Gastrocnemius medialis (tissue), 4 donors: Measurements from ENCODE around the gene CACNG5. TPM values are rescaled to one million over a fixed set of nuclear protein-coding genes. Genes with fewer than 3 reads are reported as not detected.

Experiments used
- ATAC-seq, 2 donors: fragments of 150-250 bp; one replicate each; pipeline ENCODE4 v1.9.1; 2016
- DNase-seq, 2 donors: peaks; one replicate each; pipeline ENCODE4 v3.0.0-alpha.2; 2019
- H3K27ac ChIP-seq, 4 donors: fragments of 200-600 bp; sonication (generic); 1 replicate in 1 of 4; 2 replicates in 3 of 4; pipeline ENCODE4 v1.5.1; 2016 to 2018; ENCODE audit warnings: mild to moderate bottlenecking in 2 of 4, moderate library complexity in 1 of 4
- H3K27me3 ChIP-seq, 3 donors: fragments of 200-600 bp; sonication (generic) in 2 of 3; 1 replicate in 1 of 3; 2 replicates in 2 of 3; pipeline versions ENCODE4 v1.5.1 to v1.6.0; 2016 to 2019; ENCODE audit warnings: mild to moderate bottlenecking in 1 of 3, moderate library complexity in 1 of 3
- H3K36me3 ChIP-seq, 2 donors: fragments of 200-600 bp; sonication (generic) in 1 of 2; one replicate each; pipeline ENCODE4 v1.5.1; 2017 to 2018
- H3K4me1 ChIP-seq, 2 donors: fragments of 200-600 bp; sonication (generic) in 1 of 2; one replicate each; pipeline ENCODE4 v1.5.1; 2016 to 2017; ENCODE audit warnings: mild to moderate bottlenecking in 2 of 2
- H3K4me3 ChIP-seq, 4 donors: fragments of 200-600 bp; sonication (generic) in 3 of 4; 1 replicate in 1 of 4; 2 replicates in 3 of 4; pipeline ENCODE4 v1.5.1; 2016 to 2019; ENCODE audit warnings: mild to moderate bottlenecking in 2 of 4
- H3K9me3 ChIP-seq, 3 donors: fragments of 200-600 bp; sonication (generic) in 2 of 3; 1 replicate in 1 of 3; 2 replicates in 2 of 3; pipeline ENCODE4 v1.5.1; 2016 to 2019
- CTCF ChIP-seq, 5 experiments: fragments of 450-650 bp in 3 of 5; fragments of 200-600 bp in 2 of 5; sonication (generic) in 2 of 5; IDR thresholded peaks in 4 of 5; conservative IDR thresholded peaks in 1 of 5; 1 replicate in 4 of 5; 2 replicates in 1 of 5; pipeline ENCODE4 v1.5.1; 2016 to 2019; ENCODE audit warnings: antibody characterized with exemption in 5 of 5, mild to moderate bottlenecking in 3 of 5, moderate library complexity in 3 of 5
- POLR2A ChIP-seq, 2 donors: fragments of 450-650 bp; IDR thresholded peaks; one replicate each; pipeline ENCODE4 v1.6.1; 2017; ENCODE audit warnings: antibody characterized with exemption in 2 of 2, mild to moderate bottlenecking in 2 of 2, moderate library complexity in 2 of 2
- in situ Hi-C, 4 donors: fragments of 200-750 bp; cut with MboI; loops; one replicate each; pipeline versions ENCODE4 v1.15.0 to v1.8.0; 2017; ENCODE audit warnings: low sequenced_read_pairs in 4 of 4
- intact Hi-C: fragments of 100-400 bp; cut with DNase I; formaldehyde crosslinking; loops from one replicate; pipeline ENCODE4 v1.15.1; 2023; ENCODE audit warnings: low total_unique reads
- total RNA-seq, 4 donors: library from RNA; depleted of rRNA; stranded (reverse); fragments of >200 nt; gene quantifications; one replicate each; pipeline versions ENCODE4 v1.1.0 to v1.2.3, GENCODE V29; 2016

CACNG5 gene
- total RNA-seq, 4 donors from 2014 or later: not detected

GRCh38 chr17:66789961-66790437 lies 44.9 kb upstream of the CACNG5 start:
- Histone ChIP-seq H3K9me3 (no peaks in the 10 kb centered on the region), H3K4me3 (no peak overlapping the region), H3K36me3 (no peaks in the 10 kb centered on the region), H3K27ac (peak overlapping the region in 1 of 4 donors; percentile 54), H3K27me3 (no peaks in the 10 kb centered on the region), H3K4me1 (peaks cover 0 to 3% of the 10 kb centered on the region in 2 donors)
- intact Hi-C loops: no loop called here
- DNase-seq (no peak), ATAC-seq (no peak)
- TF ChIP-seq POLR2A (IDR thresholded peaks at IDR 0.05) (no peak), CTCF (IDR thresholded peaks at IDR 0.05 in 4 of 5, conservative IDR thresholded peaks at IDR 0.05 in 1 of 5) (no peak)
- in situ Hi-C loops: no loop called here

GRCh38 chr17:66790501-66791061 lies 44.3 kb upstream of the CACNG5 start:
- DNase-seq (no peak), ATAC-seq (no peak)
- Histone ChIP-seq H3K36me3 (no peaks in the 10 kb centered on the region), H3K9me3 (no peaks in the 10 kb centered on the region), H3K4me1 (peaks cover 0 to 3% of the 10 kb centered on the region in 2 donors), H3K27me3 (no peaks in the 10 kb centered on the region), H3K27ac (peak overlapping the region in 1 of 4 donors; percentile 54), H3K4me3 (no peak overlapping the region)
- intact Hi-C loops: no loop called here
- in situ Hi-C loops: no loop called here
- TF ChIP-seq POLR2A (IDR thresholded peaks at IDR 0.05) (no peak), CTCF (IDR thresholded peaks at IDR 0.05 in 4 of 5, conservative IDR thresholded peaks at IDR 0.05 in 1 of 5) (no peak)

- H3K9me3 ChIP-seq: no peaks in the 10 kb centered on the region
- ATAC-seq (peak in 1 of 2 donors; percentile 34), DNase-seq (peak in 1 of 2 donors; percentile 24)
- H3K27ac ChIP-seq: peak overlapping the region in 1 of 4 donors; percentile 5
- H3K27me3 ChIP-seq: no peaks in the 10 kb centered on the region
- no peak for TF ChIP-seq POLR2A (IDR thresholded peaks at IDR 0.05)
- no peak for TF ChIP-seq CTCF (IDR thresholded peaks at IDR 0.05 in 4 of 5, conservative IDR thresholded peaks at IDR 0.05 in 1 of 5)
- no peak overlapping the region for H3K4me3 ChIP-seq
- H3K36me3 ChIP-seq: no peaks in the 10 kb centered on the region
- peaks cover 0 to 3% of the 10 kb centered on the region in 2 donors for H3K4me1 ChIP-seq
- intact Hi-C loops (no loop called here), in situ Hi-C loops (no loop called here)
These were observed 43.6 kb upstream of the CACNG5 start for GRCh38 chr17:66791347-66791746.

- Histone ChIP-seq H3K36me3 (no peaks in the 10 kb centered on the region), H3K4me1 (peaks cover 0 to 3% of the 10 kb centered on the region in 2 donors), H3K27me3 (no peaks in the 10 kb centered on the region), H3K9me3 (no peaks in the 10 kb centered on the region), H3K4me3 (no peak overlapping the region), H3K27ac (no peak overlapping the region)
- intact Hi-C loops (no loop called here), in situ Hi-C loops (no loop called here)
- DNase-seq (no peak), ATAC-seq (no peak)
- TF ChIP-seq POLR2A (IDR thresholded peaks at IDR 0.05) (no peak), CTCF (IDR thresholded peaks at IDR 0.05 in 4 of 5, conservative IDR thresholded peaks at IDR 0.05 in 1 of 5) (no peak)
These were observed 41.1 kb upstream of the CACNG5 start for GRCh38 chr17:66793814-66794213.

- in situ Hi-C loops: no loop called here
- no peak for ATAC-seq
These were observed 39.4 kb upstream of the CACNG5 start for GRCh38 chr17:66795486-66795885.

More at GRCh38 chr17:66795486-66795885, 39.4 kb upstream of the CACNG5 start:
- Histone ChIP-seq H3K27ac (no peak overlapping the region), H3K4me1 (no peaks in the 10 kb centered on the region), H3K4me3 (no peak overlapping the region), H3K27me3 (no peaks in the 10 kb centered on the region), H3K9me3 (no peaks in the 10 kb centered on the region), H3K36me3 (no peaks in the 10 kb centered on the region)
- TF ChIP-seq CTCF (IDR thresholded peaks at IDR 0.05 in 4 of 5, conservative IDR thresholded peaks at IDR 0.05 in 1 of 5) (no peak), POLR2A (IDR thresholded peaks at IDR 0.05) (no peak)
- no peak for DNase-seq
- intact Hi-C loops: no loop called here
